Measurements from ENCODE around the gene TRIM7.
"Not testable (repeated sequence)": the region's sequence is repeated elsewhere in the genome, so short reads cannot be mapped to it uniquely, and the experiment has no call there.

Gene TRIM7

DNA sequence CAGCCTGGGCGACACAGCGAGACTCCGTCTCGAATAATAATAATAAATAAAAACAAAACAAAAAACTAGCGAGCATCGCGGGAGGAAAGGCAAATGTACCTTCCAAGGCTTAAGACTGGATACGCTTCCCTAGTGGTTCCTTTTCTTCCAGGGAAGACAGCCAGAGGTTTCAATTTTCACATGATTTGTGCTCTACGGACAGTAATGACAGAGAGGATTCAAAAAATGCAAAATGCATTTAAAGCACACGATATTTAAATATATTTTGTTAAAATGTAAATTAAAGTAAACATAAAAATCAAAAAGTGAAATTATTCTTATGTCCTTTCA lies 13.8 kb upstream of the TRIM7 start:
- no peak for DNase-seq (ENCODE audit: low read depth)
- TF ChIP-seq, protein P1, sequence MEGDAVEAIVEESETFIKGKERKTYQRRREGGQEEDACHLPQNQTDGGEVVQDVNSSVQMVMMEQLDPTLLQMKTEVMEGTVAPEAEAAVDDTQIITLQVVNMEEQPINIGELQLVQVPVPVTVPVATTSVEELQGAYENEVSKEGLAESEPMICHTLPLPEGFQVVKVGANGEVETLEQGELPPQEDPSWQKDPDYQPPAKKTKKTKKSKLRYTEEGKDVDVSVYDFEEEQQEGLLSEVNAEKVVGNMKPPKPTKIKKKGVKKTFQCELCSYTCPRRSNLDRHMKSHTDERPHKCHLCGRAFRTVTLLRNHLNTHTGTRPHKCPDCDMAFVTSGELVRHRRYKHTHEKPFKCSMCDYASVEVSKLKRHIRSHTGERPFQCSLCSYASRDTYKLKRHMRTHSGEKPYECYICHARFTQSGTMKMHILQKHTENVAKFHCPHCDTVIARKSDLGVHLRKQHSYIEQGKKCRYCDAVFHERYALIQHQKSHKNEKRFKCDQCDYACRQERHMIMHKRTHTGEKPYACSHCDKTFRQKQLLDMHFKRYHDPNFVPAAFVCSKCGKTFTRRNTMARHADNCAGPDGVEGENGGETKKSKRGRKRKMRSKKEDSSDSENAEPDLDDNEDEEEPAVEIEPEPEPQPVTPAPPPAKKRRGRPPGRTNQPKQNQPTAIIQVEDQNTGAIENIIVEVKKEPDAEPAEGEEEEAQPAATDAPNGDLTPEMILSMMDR (conservative IDR thresholded peaks at IDR 0.05; ENCODE audit: low read depth, low read length): no peak
- H3K4me3 ChIP-seq (ENCODE audit: low read length): peak overlapping the region; percentile 35

DNA sequence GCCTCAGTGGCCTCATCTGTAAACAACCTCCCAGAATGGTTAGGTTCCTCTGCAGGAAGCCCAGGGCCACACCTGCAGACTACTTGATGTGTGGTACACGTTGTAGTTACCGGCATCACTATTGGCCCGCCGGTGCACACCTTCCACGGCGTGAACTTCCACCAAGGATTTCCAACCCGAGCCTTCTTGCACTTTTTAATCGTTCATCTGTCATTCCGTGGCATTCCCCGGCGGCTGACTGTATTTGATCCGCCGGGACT lies 12.7 kb upstream of the TRIM7 start:
- TF ChIP-seq, protein P1 (conservative IDR thresholded peaks at IDR 0.05; ENCODE audit: low read depth, low read length): peak; percentile 0
- DNase-seq (ENCODE audit: low read depth): no peak
- H3K4me3 ChIP-seq (ENCODE audit: low read length): peak overlapping the region; percentile 52

DNA sequence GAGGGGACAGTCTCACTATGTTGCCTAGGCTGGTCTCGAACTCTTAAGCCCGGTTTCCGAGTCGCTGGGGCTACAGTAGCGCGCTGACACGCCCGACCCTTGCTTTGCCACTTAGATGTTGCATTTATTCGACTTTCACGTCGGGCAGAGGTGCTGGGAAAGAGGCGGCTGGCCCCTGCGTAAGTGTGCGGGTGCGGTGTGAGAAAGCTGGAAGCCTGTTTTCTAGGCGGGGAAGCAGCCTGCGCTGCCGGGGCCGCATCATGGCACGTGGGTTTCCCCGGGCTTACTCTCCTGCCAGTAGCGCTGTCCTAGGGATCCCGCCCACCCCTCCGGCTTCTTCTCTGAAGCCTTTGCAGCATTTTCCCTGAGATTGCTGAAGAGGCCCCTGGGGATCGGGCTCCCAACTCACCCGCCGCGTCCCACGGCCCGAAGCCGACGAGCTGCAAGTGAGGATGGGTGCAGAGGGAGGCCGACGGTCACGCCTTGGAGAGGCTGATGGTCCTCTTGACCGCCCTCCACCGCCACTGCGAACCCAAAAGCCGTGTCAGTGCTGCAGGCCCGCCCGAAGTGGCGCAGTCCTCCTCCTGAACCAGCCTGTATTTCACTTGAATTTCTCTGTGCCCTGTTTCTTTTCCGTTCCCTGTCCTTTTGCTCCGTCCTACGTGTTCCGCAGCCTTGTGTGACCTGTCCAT lies 12.3 kb upstream of the TRIM7 start:
- no peak for DNase-seq (ENCODE audit: low read depth)
- H3K4me3 ChIP-seq (ENCODE audit: low read length): peak overlapping the region; percentile 52
- TF ChIP-seq, protein P1 (conservative IDR thresholded peaks at IDR 0.05; ENCODE audit: low read depth, low read length): peak; percentile 15

DNA sequence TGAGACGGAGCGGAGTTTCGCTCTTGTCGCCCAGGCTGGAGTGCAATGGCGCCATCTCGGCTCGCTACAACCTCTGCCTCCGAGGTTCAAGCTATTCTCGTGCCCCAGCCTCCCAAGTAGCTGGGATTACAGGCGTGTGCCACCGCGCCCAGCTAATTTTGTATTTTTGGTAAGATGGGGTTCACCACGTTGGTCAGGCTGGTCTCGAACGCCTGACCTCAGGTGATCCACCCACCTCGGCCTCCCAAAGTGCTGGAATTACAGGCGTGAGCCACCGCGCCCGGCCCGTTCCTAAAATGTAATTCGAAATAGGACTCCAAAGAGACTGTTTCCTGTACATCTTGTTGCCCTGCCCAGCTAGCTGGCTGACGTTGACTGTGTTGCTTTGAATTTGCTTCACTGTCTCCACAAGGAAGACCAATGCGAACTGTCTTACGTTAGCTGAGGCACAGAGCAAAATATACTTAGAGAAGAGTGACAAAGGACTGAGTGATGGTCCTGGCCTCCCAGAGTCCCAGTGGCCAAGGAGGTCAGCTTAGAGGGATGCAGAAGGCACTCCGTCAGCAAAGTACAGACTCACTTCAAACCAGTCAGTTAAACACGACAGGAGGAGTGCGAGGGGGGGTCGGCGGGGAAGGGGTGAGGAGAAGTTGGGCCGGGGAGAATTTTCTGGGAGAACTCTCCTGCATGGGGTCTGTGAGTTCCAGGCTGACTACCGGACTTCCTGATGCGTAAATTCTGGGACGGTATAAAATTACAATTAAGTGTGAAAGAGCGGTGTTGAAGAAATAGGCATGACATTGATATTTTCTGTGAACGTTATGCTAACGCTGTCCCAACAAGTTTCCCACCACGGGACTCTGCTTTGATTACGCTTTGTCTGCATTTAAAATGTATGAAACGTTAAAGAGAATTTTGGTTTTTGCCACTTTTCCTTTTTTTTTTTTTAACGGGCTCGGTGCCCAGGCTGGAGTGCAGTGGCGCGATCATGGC lies 11.3 kb upstream of the TRIM7 start:
- no peak for DNase-seq (ENCODE audit: low read depth)
- peak overlapping the region; percentile 31 for H3K4me3 ChIP-seq (ENCODE audit: low read length)
- TF ChIP-seq, protein P1 (conservative IDR thresholded peaks at IDR 0.05; ENCODE audit: low read depth, low read length): no peak

DNA sequence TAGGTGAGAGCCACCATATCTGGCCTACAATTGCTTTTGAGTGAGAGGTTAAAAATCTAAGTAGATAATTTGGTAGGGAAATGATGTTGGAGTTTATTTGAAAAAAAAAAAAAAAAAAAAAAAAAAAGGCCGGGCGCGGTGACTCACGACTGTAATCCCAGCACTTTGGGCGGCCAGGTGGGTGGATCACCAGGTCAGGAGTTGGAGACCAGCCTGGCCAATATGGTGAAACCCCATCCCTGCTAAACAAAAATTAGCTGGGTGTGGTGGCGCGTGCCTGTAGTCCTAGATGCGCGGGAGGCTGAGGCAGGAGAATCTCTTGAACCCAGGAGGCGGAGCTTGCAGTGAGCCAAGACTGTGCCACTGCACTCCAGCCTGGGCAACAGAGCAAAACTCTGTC lies 9.3 kb upstream of the TRIM7 start:
- not testable (repeated sequence) for H3K4me3 ChIP-seq (ENCODE audit: low read length); DNase-seq (ENCODE audit: low read depth)

DNA sequence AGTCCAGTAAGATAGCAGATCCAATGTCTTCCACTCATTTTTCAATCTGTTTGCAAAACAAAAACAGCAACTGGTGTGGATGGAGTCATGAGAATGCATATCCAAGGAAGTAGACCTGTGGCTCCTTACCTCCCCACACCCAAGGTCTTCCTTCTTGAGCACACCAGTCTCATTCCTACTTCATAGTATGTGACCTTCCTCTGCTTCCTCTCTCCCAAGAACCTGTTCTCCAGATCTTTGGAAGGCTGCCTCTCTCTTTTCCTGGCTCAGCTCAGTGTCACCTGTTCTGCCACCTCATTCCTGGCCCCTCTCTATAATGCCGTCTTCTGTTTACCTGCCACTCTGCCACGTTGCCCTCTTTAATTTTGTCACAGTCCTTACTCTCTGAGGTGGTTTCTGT lies 7.9 kb upstream of the TRIM7 start:
- TF ChIP-seq, protein P1 (conservative IDR thresholded peaks at IDR 0.05; ENCODE audit: low read depth, low read length): no peak
- DNase-seq (ENCODE audit: low read depth): no peak
- no peak overlapping the region for H3K4me3 ChIP-seq (ENCODE audit: low read length)

DNA sequence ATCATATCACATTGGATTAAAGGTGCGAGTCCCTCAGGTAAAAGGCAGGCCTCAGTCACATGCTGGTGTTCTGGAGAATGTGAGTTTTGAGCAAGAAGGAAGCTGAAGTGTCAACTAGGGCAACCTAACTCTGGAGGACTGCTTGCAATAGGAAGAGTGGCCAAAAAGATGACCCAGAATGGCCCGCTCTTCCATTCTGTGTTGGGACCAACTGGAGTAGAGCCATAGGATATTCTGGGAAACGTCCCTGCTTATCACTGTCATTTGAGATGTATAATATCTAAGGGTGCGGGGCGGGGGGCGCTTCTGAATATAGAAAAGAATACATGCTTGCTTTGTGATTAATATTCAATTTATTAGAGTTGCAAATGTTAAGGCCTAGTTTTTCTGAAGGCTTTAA lies 7.1 kb upstream of the TRIM7 start:
- TF ChIP-seq, protein P1 (conservative IDR thresholded peaks at IDR 0.05; ENCODE audit: low read depth, low read length): no peak
- H3K4me3 ChIP-seq (ENCODE audit: low read length): no peak overlapping the region
- no peak for DNase-seq (ENCODE audit: low read depth)
